Measurements from ENCODE around the gene ZNF24.
A peak's percentile ranks its signal among the peaks of the same experiment; 100 is the strongest.

The ZNF24 gene

DNA sequence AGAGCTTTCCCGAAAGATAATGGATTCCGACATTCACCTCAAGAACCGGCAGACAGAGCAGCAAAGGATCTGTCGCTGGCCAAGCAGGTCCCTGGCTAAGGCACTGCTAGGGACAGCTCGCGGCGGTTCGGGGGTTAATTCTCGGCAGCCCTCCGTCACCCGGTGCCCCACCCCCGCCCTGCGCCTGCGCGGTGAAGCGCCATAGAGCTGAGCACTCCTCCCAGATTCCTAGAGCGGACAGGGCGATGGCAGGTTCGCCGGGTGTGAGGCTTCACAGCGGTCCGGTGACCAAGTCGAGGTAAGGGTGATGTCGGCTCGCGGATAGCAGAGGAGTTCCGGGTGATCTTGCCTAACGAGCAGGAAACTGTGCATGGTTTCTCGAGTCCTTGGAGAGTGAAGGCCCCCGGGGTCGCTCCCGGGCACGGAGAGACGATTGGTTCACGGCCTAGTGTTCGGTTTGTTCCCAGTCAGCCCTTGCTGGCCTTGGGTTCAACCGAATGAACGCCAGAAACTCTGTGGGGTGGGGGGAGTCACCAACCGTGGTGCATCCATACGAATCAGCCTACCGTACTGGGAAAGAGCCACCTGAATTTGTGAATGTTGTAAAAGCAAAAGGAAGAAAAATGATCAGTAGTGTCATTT is 54.0 kb downstream of the ZNF24 start, which contains the start of gene ZSCAN30:
Gene ZSCAN30, minus strand, starts transcription at position 136 of the 642 bp plus-strand sequence. CDS start 25,877 bp downstream, outside the sequence.
- DNase-seq, result peak; percentile 95

DNA sequence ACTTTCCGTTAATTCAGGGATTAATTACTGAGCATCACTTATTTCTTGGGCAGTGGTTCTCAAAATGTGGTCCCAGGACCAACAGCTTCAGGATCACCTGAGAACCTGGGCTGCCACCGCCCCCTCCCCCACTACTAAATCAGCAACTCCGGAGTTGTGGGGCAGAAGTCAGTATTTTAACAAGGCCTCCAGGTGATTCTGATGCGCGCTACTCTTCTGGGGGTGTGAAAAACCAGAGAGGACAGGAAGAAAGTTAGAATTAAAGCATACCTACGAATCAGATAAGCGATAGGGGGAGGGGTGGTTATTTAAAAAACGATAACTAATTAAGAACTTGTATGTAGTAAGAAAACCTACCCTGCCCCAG is 54.5 kb downstream of the ZNF24 start:
- DNase-seq, result peak; percentile 43

DNA sequence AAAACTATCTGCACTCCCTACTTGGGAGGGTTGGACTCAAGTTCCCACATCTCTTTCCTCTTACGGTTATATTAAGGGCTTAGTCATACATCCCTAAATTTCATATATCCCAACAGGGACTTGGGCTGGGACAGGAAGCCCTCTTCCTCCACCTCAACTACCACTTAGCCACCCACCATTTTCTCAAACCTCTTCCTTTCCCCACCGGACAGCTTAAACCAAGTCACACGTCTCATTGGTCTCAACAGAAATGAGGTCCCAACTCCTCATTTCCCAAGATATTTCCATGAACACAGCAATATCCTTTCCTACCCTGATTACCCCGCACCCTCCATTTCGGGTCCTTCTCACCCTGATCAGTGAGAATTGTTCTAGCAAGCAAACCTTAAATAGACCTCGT is 54.9 kb downstream of the ZNF24 start:
- no peak for DNase-seq

GRCh38 chr18:35284841-35285240 is 59.4 kb downstream of the ZNF24 start:
- no peak for DNase-seq

DNA sequence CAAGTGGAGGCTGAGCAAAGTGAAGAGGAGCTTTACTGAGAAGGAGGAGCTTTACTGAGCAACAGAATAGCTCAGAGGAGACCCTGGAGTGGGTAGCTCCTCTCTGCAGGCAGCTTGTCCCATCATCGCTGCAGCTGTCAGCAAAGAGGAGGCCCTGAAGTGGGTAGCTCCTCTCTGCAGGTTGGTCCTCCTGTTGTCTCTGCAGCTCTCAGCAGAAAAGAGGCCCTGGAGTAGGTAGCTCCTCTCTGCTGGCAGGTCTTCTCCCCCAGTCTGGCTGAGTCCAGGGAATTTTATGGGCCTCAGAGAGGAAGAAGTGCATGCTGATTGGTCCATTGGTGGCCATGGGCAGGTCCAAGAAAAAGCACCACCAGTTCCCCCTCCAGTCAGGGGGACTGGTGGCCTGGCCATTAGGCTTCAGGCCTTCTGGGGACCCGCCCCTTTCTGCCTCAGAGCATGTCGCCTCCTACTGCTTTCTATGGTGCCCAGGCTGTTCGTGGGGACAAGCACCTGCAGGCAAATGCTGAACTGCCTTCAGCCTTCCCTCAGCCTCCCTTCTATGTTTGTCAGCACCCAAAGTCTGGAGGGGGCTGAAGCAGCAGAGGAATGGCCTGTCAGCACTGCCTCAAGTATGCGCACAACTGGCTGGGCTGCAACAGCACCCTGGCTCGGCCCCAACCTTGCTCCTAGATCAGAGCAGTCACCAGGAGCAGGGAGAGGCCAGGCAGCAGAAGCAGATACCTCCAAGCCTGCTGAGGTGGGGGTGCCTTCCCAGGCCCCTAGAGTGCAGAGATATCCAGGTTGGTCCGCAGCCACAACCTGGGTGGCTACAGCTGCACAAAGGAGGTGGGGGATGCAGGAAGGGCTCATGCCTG is 60.1 kb downstream of the ZNF24 start:
- DNase-seq, result no peak

DNA sequence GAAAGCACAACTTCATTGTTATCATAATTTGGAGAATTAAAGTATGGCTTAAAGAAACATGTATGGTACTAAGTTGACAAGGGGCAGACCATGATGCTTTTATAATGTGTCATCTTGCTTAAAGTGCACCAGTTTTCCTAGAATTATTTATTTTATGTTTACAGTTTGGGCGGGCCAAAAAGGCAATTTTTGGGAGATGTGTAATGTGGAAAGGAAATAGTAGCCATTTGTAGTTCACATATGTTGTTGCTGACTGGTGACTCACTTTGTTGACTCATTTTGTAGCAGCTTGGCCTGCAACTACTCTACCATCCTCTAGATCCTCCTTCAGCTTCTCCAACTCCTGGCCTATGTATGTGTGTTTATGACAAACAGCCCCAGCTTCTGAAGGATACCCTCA is 61.9 kb downstream of the ZNF24 start:
- no peak for DNase-seq

All from CD4-positive, alpha-beta T cell treated with Interleukin-6 for 4 hours (primary cell).